Spleen (tissue), 11 donors: ENCODE data around the gene ERC2. TPM values are rescaled to one million over a fixed set of nuclear protein-coding genes. Genes with fewer than 3 reads are reported as not detected.

Experiments used
- DNase-seq: peaks from one replicate; pipeline ENCODE4 v3.0.0-alpha.2; 2020
- H3K27ac ChIP-seq, 8 donors: fragments of 200-600 bp; sonication (generic) in 7 of 8; 1 replicate in 4 of 8; 2 replicates in 4 of 8; pipeline versions ENCODE4 v1.5.0 to v1.8.0; 2016 to 2021; ENCODE audit warnings: inconsistent platforms in 4 of 8, mild to moderate bottlenecking in 4 of 8, moderate library complexity in 1 of 8
- H3K27me3 ChIP-seq, 7 donors: fragments of 200-600 bp; sonication (generic) in 6 of 7; replicated peaks in 1 of 7; 1 replicate in 4 of 7; 2 replicates in 3 of 7; pipeline versions ENCODE4 v1.5.0 to v1.8.0; 2016 to 2021; ENCODE audit warnings: inconsistent platforms in 3 of 7, mild to moderate bottlenecking in 1 of 7
- H3K36me3 ChIP-seq, 6 donors: fragments of 200-600 bp; sonication (generic) in 5 of 6; 1 replicate in 4 of 6; 2 replicates in 2 of 6; pipeline versions ENCODE4 v1.5.0 to v1.8.0; 2016 to 2021; ENCODE audit warnings: inconsistent platforms in 2 of 6
- H3K4me1 ChIP-seq, 6 donors: fragments of 200-600 bp; sonication (generic) in 5 of 6; 1 replicate in 3 of 6; 2 replicates in 3 of 6; pipeline versions ENCODE4 v1.5.0 to v1.8.0; 2016 to 2021; ENCODE audit warnings: inconsistent platforms in 3 of 6
- H3K4me3 ChIP-seq, 8 donors: fragments of 200-600 bp; sonication (generic) in 7 of 8; 1 replicate in 4 of 8; 2 replicates in 4 of 8; pipeline versions ENCODE4 v1.5.0 to v1.8.0; 2016 to 2021; ENCODE audit warnings: inconsistent platforms in 4 of 8, mild to moderate bottlenecking in 4 of 8, moderate library complexity in 2 of 8
- H3K9me3 ChIP-seq, 8 donors: fragments of 200-600 bp; sonication (generic) in 7 of 8; 1 replicate in 4 of 8; 2 replicates in 4 of 8; pipeline versions ENCODE4 v1.5.0 to v1.8.0; 2016 to 2021; ENCODE audit warnings: inconsistent platforms in 4 of 8
- POLR2A ChIP-seq, 3 donors: fragments of 450-650 bp; IDR thresholded peaks; one replicate each; pipeline ENCODE4 v1.5.1; 2017; ENCODE audit warnings: antibody characterized with exemption in 3 of 3, mild to moderate bottlenecking in 1 of 3
- POLR2AphosphoS5 ChIP-seq, 3 donors: sonication (generic); formaldehyde crosslinking; IDR thresholded peaks; one replicate each; pipeline ENCODE4 v1.5.1; 2017; ENCODE audit warnings: antibody characterized with exemption in 3 of 3
- WGBS, 5 donors: extraction: QIAGEN DNeasy Blood & Tissue Kit in 3 of 5; methylation state at CpG; one replicate each; pipeline versions ENCODE4 v1.1.5 to v1.1.7; 2013 to 2018; 5-methylcytosine and 5-hydroxymethylcytosine counted together
- intact Hi-C: fragments of 100-400 bp; cut with DNase I; formaldehyde crosslinking; loops from one replicate; pipeline ENCODE4 v1.15.0; 2023; ENCODE audit warnings: low total_unique reads
- polyA plus RNA-seq, 3 donors: library from polyadenylated mRNA; stranded (reverse); fragments of 200-250 nt; gene quantifications; one replicate each; pipeline ENCODE4 v1.2.1, GENCODE V29; 2013
- total RNA-seq, 7 donors: library from RNA; depleted of rRNA in 3 of 7; stranded (reverse); fragments of >200 nt in 3 of 7; fragmentation: NEBNext Ultra II Directional in 4 of 7; extraction: Animal tissue kit (Norgen Biotek cat#: 25700) in 4 of 7; gene quantifications; one replicate each; pipeline versions ENCODE4 v1.1.0 to v1.2.1, GENCODE V29; 2016 to 2021
- TF ChIP-seq, protein P1 (sequence below), 11 experiments: fragments of 200-600 bp in 7 of 11; fragments of 450-650 bp in 4 of 11; sonication (generic) in 4 of 11; IDR thresholded peaks in 8 of 11; conservative IDR thresholded peaks in 3 of 11; 1 replicate in 7 of 11; 2 replicates in 4 of 11; pipeline versions ENCODE4 v1.4.0 to v1.8.0; 2016 to 2021; ENCODE audit warnings: antibody characterized with exemption in 11 of 11, inconsistent platforms in 4 of 11, mild to moderate bottlenecking in 1 of 11
- donor health status: healthy with polysubstance abuse.
- donor health status: DM: no; HTN: no; CAD: no; lungs with moderate emphysema.
- donor health status: DM: no; HTN: no; CAD: no.
- donor health status: Bipolar disorder and iron deficiency.
- donor health status: healthy.
- donor health status: DM: no; HTN: no; CAD: no.
- donor health status: DM: yes; HTN: yes; CAD: no.

ERC2 gene
- total and polyA plus RNA-seq, 10 donors, result 0.04 to 4.9 (median 0.39) TPM

DNA sequence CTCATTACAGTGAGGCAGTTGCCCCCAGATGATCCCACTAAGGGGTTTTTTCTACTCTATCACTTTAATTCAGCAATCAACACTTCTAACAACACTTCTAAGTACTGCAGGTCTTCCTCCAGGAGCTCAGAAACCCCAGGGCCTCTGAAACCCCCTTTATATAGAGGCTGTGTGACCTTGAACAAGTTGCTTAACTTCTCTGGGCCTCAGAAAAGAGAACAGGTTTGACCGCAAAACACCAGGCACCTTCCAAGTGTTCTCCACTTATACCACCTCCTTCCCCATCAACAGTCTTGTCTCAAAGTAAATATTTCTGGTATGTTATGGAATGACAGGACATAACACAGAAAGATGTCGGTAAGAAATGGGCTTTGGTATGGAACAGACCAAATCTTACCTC, 895.5 kb downstream of the ERC2 start:
- peaks cover 0 to 10% (median 0%) of the 10 kb centered on the region in 6 donors for H3K4me1 ChIP-seq
- TF ChIP-seq POLR2A (IDR thresholded peaks at IDR 0.05) (no peak), POLR2AphosphoS5 (IDR thresholded peaks at IDR 0.05) (no peak)
- TF ChIP-seq, protein P1, sequence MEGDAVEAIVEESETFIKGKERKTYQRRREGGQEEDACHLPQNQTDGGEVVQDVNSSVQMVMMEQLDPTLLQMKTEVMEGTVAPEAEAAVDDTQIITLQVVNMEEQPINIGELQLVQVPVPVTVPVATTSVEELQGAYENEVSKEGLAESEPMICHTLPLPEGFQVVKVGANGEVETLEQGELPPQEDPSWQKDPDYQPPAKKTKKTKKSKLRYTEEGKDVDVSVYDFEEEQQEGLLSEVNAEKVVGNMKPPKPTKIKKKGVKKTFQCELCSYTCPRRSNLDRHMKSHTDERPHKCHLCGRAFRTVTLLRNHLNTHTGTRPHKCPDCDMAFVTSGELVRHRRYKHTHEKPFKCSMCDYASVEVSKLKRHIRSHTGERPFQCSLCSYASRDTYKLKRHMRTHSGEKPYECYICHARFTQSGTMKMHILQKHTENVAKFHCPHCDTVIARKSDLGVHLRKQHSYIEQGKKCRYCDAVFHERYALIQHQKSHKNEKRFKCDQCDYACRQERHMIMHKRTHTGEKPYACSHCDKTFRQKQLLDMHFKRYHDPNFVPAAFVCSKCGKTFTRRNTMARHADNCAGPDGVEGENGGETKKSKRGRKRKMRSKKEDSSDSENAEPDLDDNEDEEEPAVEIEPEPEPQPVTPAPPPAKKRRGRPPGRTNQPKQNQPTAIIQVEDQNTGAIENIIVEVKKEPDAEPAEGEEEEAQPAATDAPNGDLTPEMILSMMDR (IDR thresholded peaks at IDR 0.05 in 8 of 11, conservative IDR thresholded peaks at IDR 0.05 in 3 of 11), result no peak
- H3K4me3 ChIP-seq, result no peak overlapping the region
- no peaks in the 10 kb centered on the region for H3K27me3 ChIP-seq
- no peaks in the 10 kb centered on the region for H3K36me3 ChIP-seq
- no peak for DNase-seq
- WGBS, 5 donors, result 90 to 98% (median 96%) methylated on average over 2 of the region's 2 CpGs
- intact Hi-C loops, result no loop called here
- no peak overlapping the region for H3K27ac ChIP-seq
- H3K9me3 ChIP-seq, result no peaks in the 10 kb centered on the region

DNA sequence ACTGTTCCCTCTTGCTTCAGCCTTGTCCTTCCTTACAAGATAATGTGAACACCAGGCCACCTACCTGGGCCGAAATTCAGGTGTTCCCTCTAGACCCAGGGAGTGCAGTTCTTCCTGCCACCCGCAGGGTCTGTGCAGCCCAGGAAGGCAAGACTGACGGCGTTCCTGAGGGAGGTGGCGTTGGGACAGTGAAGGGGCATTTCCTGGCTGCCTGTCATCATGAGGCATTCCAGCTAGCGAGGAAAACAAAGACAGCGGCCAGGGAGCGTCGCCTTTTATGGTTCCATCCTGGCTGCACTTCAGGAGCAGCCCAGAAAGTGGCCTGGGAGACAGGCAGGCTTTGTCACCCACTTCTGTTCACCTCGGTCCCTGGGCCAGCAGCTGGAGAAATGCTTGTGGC, 896.4 kb downstream of the ERC2 start:
- no peak for DNase-seq
- H3K27ac ChIP-seq, result no peak overlapping the region
- no peaks in the 10 kb centered on the region for H3K9me3 ChIP-seq
- intact Hi-C loops, result no loop called here
- H3K27me3 ChIP-seq, result no peaks in the 10 kb centered on the region
- WGBS, 5 donors, result 43 to 67% (median 55%) methylated on average over 10 of the region's 10 CpGs
- TF ChIP-seq POLR2AphosphoS5 (IDR thresholded peaks at IDR 0.05), result peak in 2 of 3 donors; percentile 37 to 51
- TF ChIP-seq, protein P1 (IDR thresholded peaks at IDR 0.05 in 8 of 11, conservative IDR thresholded peaks at IDR 0.05 in 3 of 11), result peak in 4 of 11 experiments; percentile 12 to 35 (median 22)
- no peak for TF ChIP-seq POLR2A (IDR thresholded peaks at IDR 0.05)
- H3K4me3 ChIP-seq, result no peak overlapping the region
- peaks cover 0 to 10% (median 0%) of the 10 kb centered on the region in 6 donors for H3K4me1 ChIP-seq
- no peaks in the 10 kb centered on the region for H3K36me3 ChIP-seq

DNA sequence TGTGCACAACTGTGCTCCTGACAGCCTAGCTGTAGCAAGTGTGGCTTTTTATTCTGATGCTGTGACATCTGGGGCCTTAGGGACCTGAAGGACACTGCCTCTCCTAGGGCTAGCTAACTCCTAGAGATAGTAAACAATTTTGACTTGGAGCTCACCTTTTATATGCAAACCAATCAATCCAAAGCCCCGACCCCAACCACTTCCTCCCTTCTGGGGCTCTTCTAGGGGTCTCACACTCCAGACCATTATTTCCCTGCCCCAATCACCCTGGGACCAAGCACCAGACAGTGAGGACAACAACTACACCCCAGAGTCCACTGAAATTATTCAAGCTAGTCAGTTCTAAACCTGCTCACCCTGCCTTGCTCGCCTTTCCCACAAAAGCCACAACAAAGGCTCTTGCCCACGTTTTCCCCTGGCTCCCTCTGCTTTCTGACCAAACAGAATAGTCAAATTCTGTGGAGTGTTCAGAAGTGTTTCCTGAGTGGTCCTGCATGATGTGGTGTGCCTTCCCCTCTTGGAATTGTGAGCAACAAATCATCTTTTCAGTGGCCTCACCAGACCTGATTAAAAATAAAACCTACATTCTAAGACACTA, 897.0 kb downstream of the ERC2 start:
- H3K4me3 ChIP-seq, result no peak overlapping the region
- intact Hi-C loops, result no loop called here
- no peak for DNase-seq
- no peaks in the 10 kb centered on the region for H3K27me3 ChIP-seq
- H3K9me3 ChIP-seq, result no peaks in the 10 kb centered on the region
- TF ChIP-seq, protein P1 (IDR thresholded peaks at IDR 0.05 in 8 of 11, conservative IDR thresholded peaks at IDR 0.05 in 3 of 11), result no peak
- TF ChIP-seq POLR2AphosphoS5 (IDR thresholded peaks at IDR 0.05) (no peak), POLR2A (IDR thresholded peaks at IDR 0.05) (no peak)
- WGBS, 5 donors, result 20 to 33% (median 26%) methylated on average over 3 of the region's 3 CpGs
- H3K36me3 ChIP-seq, result no peaks in the 10 kb centered on the region
- H3K4me1 ChIP-seq, result peaks cover 0 to 10% (median 0%) of the 10 kb centered on the region in 6 donors
- no peak overlapping the region for H3K27ac ChIP-seq

DNA sequence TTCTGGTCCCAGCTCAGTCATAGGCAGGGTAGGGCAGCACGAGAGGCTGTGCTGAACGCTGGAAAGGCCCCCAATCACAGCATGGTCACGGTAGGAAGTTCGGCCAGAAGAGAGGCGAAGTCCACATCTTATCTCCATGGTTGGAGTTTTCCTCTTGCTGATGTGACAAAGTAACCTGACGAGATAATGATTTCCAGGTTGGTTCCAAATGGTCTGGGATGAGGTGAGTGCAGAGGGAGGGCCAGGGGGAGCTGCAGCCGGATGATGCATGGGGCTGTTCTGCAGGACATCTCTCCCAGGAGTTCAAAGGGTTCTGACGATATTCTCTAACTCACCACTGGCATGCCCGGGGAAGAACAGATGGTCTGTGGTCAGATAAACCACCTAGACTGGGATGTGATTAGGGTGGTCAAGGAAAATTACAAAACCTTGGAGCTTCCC, 898.0 kb downstream of the ERC2 start:
- TF ChIP-seq POLR2A (IDR thresholded peaks at IDR 0.05) (no peak), POLR2AphosphoS5 (IDR thresholded peaks at IDR 0.05) (no peak)
- TF ChIP-seq, protein P1 (IDR thresholded peaks at IDR 0.05 in 8 of 11, conservative IDR thresholded peaks at IDR 0.05 in 3 of 11), result no peak
- DNase-seq, result no peak
- H3K9me3 ChIP-seq, result no peaks in the 10 kb centered on the region
- intact Hi-C loops, result no loop called here
- H3K27ac ChIP-seq, result no peak overlapping the region
- no peaks in the 10 kb centered on the region for H3K36me3 ChIP-seq
- H3K27me3 ChIP-seq, result no peaks in the 10 kb centered on the region
- WGBS, 5 donors, result 71 to 80% (median 73%) methylated on average over 9 of the region's 9 CpGs
- H3K4me1 ChIP-seq, result peaks cover 0 to 10% (median 0%) of the 10 kb centered on the region in 6 donors
- no peak overlapping the region for H3K4me3 ChIP-seq
